ENCODE measurements around the gene LIN7A. TPM values are rescaled to one million over a fixed set of nuclear protein-coding genes. Genes with fewer than 3 reads are reported as not detected.

LIN7A gene
- total RNA-seq, 2 experiments from 2014 or later, result not detected

DNA sequence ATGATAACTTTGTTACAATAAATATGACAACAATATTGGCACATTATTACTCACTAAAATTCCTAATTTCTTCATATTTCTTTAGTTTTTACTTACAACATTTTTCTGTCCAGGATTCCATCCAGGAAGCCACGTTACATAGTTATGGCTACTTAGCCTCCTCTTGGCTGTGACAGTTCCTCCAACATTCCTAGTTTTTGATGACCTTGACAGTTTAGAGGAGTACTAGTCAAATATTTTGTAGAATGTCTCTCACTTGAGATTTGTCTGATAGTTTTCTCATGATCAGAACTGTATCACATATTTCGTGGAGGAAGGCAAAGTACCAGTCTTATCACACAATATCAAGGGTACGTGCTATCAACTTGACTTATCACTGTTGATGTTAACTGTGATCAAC is 29.8 kb upstream of the LIN7A start:
- H3K27me3 Mint-ChIP-seq, result no peaks in the 10 kb centered on the region
- peaks cover 3% of the 10 kb centered on the region for H3K9me3 Mint-ChIP-seq
- H3K4me1 Mint-ChIP-seq (ENCODE audit: low read depth), result no peaks in the 10 kb centered on the region
- no peak for DNase-seq
- TF ChIP-seq, protein P1, sequence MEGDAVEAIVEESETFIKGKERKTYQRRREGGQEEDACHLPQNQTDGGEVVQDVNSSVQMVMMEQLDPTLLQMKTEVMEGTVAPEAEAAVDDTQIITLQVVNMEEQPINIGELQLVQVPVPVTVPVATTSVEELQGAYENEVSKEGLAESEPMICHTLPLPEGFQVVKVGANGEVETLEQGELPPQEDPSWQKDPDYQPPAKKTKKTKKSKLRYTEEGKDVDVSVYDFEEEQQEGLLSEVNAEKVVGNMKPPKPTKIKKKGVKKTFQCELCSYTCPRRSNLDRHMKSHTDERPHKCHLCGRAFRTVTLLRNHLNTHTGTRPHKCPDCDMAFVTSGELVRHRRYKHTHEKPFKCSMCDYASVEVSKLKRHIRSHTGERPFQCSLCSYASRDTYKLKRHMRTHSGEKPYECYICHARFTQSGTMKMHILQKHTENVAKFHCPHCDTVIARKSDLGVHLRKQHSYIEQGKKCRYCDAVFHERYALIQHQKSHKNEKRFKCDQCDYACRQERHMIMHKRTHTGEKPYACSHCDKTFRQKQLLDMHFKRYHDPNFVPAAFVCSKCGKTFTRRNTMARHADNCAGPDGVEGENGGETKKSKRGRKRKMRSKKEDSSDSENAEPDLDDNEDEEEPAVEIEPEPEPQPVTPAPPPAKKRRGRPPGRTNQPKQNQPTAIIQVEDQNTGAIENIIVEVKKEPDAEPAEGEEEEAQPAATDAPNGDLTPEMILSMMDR (IDR thresholded peaks at IDR 0.05), result no peak
- no peaks in the 10 kb centered on the region for H3K36me3 ChIP-seq (ENCODE audit: insufficient read depth, low read length)
- H3K27ac ChIP-seq (ENCODE audit: low read depth in 1 of 2, low read length in 2 of 2), result no peak overlapping the region
- no peak for ATAC-seq (ENCODE audit: poor library complexity)
- ChIA-PET POLR2A (no interaction called here), CTCF (no interaction called here)
- no peaks in the 10 kb centered on the region for H3K36me3 Mint-ChIP-seq (ENCODE audit: low read depth)
- H3K9me3 ChIP-seq (ENCODE audit: control insufficient read depth in 1 of 2, insufficient read depth in 1 of 2, low read length in 2 of 2), result peaks cover under 1 to 3% of the 10 kb centered on the region in 2 experiments
- H3K4me3 Mint-ChIP-seq, result no peak overlapping the region
- no peaks in the 10 kb centered on the region for H3K27me3 ChIP-seq (ENCODE audit: control insufficient read depth in 1 of 2, insufficient read depth in 2 of 2, low read length in 2 of 2)
- no peak overlapping the region for H3K4me3 ChIP-seq (ENCODE audit: low read length)
- H3K4me1 ChIP-seq (ENCODE audit: insufficient read depth, low read length), result no peaks in the 10 kb centered on the region
- intact Hi-C loops (cut with DNase I, micrococcal nuclease), result no loop called here
- no peak overlapping the region for H3K27ac Mint-ChIP-seq

DNA sequence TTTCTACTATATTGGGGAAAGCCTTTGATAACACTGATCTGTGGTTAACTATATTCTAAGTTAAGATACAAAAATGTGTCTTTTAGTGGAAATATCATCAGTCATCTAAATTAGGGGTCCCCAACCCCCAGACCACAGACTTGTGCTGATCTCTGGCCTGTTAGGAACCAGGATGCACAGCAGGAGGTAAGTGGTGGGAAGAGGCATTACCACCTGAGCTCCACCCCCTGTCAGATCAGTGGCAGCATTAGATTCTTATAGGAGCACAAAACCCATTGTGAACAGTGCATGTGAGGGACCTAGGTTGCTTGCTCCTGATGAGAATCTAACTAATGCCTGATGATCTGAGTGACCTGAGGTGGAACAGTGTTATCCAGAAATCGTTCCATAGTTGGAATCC is 28.3 kb upstream of the LIN7A start:
- no peaks in the 10 kb centered on the region for H3K27me3 Mint-ChIP-seq
- no peak overlapping the region for H3K4me3 Mint-ChIP-seq
- no peaks in the 10 kb centered on the region for H3K27me3 ChIP-seq (ENCODE audit: control insufficient read depth in 1 of 2, insufficient read depth in 2 of 2, low read length in 2 of 2)
- no peak for ATAC-seq (ENCODE audit: poor library complexity)
- intact Hi-C loops (cut with DNase I, micrococcal nuclease), result no loop called here
- no peaks in the 10 kb centered on the region for H3K4me1 ChIP-seq (ENCODE audit: insufficient read depth, low read length)
- no peaks in the 10 kb centered on the region for H3K36me3 ChIP-seq (ENCODE audit: insufficient read depth, low read length)
- CTCF ChIA-PET, result no interaction called here
- H3K27ac Mint-ChIP-seq, result no peak overlapping the region
- peaks cover 0 to 3% of the 10 kb centered on the region in 2 experiments for H3K9me3 ChIP-seq (ENCODE audit: control insufficient read depth in 1 of 2, insufficient read depth in 1 of 2, low read length in 2 of 2)
- H3K27ac ChIP-seq (ENCODE audit: low read depth in 1 of 2, low read length in 2 of 2), result no peak overlapping the region
- H3K4me1 Mint-ChIP-seq (ENCODE audit: low read depth), result no peaks in the 10 kb centered on the region
- no peak for DNase-seq
- POLR2A ChIA-PET, result no interaction called here
- TF ChIP-seq, protein P1 (IDR thresholded peaks at IDR 0.05), result no peak
- peaks cover 3% of the 10 kb centered on the region for H3K9me3 Mint-ChIP-seq
- no peak overlapping the region for H3K4me3 ChIP-seq (ENCODE audit: low read length)
- H3K36me3 Mint-ChIP-seq (ENCODE audit: low read depth), result no peaks in the 10 kb centered on the region

DNA sequence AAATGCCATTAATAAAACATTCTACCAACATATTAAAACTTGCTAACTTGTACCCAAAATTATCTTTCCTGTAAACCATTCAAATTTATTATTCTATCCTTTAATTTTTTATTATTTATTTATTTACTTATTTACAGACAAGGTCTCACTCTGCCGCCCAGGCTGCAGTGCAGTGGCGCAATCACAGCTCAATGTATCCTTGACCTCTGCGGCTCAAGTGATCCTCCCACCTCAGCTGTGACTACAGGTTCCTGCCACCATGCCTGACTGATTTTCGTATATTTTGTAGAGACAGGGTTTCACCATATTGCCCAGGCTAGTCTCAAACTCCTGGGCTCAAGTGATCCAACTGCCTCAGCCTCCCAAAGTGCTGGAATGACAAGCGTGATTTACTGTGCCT is 20.4 kb upstream of the LIN7A start:
- no peak overlapping the region for H3K27ac Mint-ChIP-seq
- ATAC-seq (ENCODE audit: poor library complexity) (no peak), DNase-seq (no peak)
- Histone ChIP-seq H3K27me3 (ENCODE audit: control insufficient read depth in 1 of 2, insufficient read depth in 2 of 2, low read length in 2 of 2) (no peaks in the 10 kb centered on the region), H3K4me3 (ENCODE audit: low read length) (no peak overlapping the region), H3K9me3 (ENCODE audit: control insufficient read depth in 1 of 2, insufficient read depth in 1 of 2, low read length in 2 of 2) (peaks cover 0 to 3% of the 10 kb centered on the region in 2 experiments), H3K36me3 (ENCODE audit: insufficient read depth, low read length) (no peaks in the 10 kb centered on the region), H3K27ac (ENCODE audit: low read depth in 1 of 2, low read length in 2 of 2) (no peak overlapping the region), H3K4me1 (ENCODE audit: insufficient read depth, low read length) (no peaks in the 10 kb centered on the region)
- POLR2A ChIA-PET, result no interaction called here
- H3K4me1 Mint-ChIP-seq (ENCODE audit: low read depth), result no peaks in the 10 kb centered on the region
- no peaks in the 10 kb centered on the region for H3K27me3 Mint-ChIP-seq
- TF ChIP-seq, protein P1 (IDR thresholded peaks at IDR 0.05), result no peak
- no peak overlapping the region for H3K4me3 Mint-ChIP-seq
- no peaks in the 10 kb centered on the region for H3K36me3 Mint-ChIP-seq (ENCODE audit: low read depth)
- CTCF ChIA-PET, result no interaction called here
- peaks cover 2% of the 10 kb centered on the region for H3K9me3 Mint-ChIP-seq
- intact Hi-C loops (cut with DNase I, micrococcal nuclease), result no loop called here

Measured in CD4-positive, alpha-beta T cell (primary cell).